ENCODE data around the gene APP. TPM values are rescaled to one million over a fixed set of nuclear protein-coding genes. Genes with fewer than 3 reads are reported as not detected.

The APP gene
- total and polyA plus RNA-seq, 12 donors, result 106 to 434 (median 389) TPM

DNA sequence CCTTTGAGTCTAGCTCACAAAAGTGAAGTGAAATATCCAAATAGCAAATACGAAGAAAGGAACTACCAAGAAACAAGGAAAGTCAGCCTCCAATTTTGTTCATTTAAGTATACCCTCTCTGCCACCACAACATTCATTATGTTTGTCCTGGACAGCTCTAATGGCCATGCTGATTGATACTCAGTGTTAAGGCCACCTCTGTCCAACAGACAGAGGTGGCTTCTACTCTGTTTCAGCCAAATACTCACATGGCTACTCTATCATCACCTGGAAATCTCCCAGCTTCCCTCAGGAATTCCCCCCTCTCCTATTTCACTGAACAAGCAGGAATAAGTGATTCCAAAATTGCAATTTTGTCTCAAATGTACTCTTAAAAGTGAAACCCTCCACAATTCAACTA is 10.7 kb downstream of the APP start:
- Histone ChIP-seq H3K36me3 (no peaks in the 10 kb centered on the region), H3K4me1 (peaks cover 0 to 57% (median 20%) of the 10 kb centered on the region in 9 donors), H3K27me3 (no peaks in the 10 kb centered on the region), H3K4me3 (no peak overlapping the region), H3K27ac (no peak overlapping the region), H3K9me3 (no peaks in the 10 kb centered on the region)
- no peak for ATAC-seq
- WGBS, 2 donors, result 90 to 100% methylated on average over 1 of the region's 1 CpG
- TF ChIP-seq, protein P1, sequence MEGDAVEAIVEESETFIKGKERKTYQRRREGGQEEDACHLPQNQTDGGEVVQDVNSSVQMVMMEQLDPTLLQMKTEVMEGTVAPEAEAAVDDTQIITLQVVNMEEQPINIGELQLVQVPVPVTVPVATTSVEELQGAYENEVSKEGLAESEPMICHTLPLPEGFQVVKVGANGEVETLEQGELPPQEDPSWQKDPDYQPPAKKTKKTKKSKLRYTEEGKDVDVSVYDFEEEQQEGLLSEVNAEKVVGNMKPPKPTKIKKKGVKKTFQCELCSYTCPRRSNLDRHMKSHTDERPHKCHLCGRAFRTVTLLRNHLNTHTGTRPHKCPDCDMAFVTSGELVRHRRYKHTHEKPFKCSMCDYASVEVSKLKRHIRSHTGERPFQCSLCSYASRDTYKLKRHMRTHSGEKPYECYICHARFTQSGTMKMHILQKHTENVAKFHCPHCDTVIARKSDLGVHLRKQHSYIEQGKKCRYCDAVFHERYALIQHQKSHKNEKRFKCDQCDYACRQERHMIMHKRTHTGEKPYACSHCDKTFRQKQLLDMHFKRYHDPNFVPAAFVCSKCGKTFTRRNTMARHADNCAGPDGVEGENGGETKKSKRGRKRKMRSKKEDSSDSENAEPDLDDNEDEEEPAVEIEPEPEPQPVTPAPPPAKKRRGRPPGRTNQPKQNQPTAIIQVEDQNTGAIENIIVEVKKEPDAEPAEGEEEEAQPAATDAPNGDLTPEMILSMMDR (IDR thresholded peaks at IDR 0.05), result no peak
- intact Hi-C loops (cut with DNase I), result loop anchor here in 5 of 10 donors (5.0 to 10.0 kb wide), 5 partner anchors 85 to 185 kb away; no protein-coding TSS in a partner anchor
- DNase-seq, result no peak

DNA sequence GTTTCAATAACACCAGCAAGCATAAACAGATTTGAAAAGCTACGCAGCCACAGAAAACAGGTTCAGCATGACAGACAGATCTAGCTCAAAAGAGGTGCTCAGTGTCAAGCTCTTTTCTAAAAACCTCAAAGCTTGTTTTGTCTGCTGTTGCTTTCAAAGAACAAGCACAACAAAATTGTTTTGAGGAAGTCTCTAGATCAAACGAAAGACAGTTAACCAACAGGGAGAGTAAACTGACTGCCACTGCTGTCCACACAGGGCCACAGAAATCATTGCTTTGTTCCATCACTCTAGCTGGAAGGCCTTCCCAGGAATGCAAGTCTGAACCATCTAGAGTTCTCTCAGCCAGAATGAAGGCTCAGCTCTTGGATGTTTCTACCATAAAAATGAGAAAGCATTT is 12.8 kb downstream of the APP start:
- Histone ChIP-seq H3K9me3 (no peaks in the 10 kb centered on the region), H3K4me1 (peaks cover 0 to 56% (median 21%) of the 10 kb centered on the region in 9 donors), H3K27ac (no peak overlapping the region), H3K27me3 (no peaks in the 10 kb centered on the region), H3K4me3 (no peak overlapping the region), H3K36me3 (no peaks in the 10 kb centered on the region)
- intact Hi-C loops (cut with DNase I), result no loop called here
- TF ChIP-seq, protein P1 (IDR thresholded peaks at IDR 0.05), result no peak
- 67 to 70% methylated on average over 2 of the region's 2 CpGs for WGBS, 2 donors
- no peak for DNase-seq
- peak in 2 of 8 donors; percentile 35 for ATAC-seq

DNA sequence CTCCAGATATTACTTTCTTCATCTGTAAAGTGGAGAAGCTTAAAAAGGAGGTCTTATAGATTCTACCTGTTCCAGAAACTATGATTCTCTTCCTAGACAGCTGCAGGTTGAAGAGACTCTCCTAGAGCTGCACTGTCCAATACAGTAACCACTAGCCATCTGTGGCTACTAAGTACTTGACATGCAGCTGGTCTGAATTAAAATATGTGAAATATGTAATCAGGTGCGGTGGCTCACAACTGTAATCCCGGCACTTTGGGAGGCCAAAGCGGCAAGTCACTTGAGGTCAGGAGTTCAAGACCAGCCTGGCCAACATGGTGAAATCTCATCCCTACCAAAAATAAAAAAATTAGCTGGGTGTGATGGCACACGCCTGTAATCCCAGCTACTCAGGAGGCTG is 15.8 kb downstream of the APP start:
- peaks cover 0 to 49% (median 11%) of the 10 kb centered on the region in 9 donors for H3K4me1 ChIP-seq

DNA sequence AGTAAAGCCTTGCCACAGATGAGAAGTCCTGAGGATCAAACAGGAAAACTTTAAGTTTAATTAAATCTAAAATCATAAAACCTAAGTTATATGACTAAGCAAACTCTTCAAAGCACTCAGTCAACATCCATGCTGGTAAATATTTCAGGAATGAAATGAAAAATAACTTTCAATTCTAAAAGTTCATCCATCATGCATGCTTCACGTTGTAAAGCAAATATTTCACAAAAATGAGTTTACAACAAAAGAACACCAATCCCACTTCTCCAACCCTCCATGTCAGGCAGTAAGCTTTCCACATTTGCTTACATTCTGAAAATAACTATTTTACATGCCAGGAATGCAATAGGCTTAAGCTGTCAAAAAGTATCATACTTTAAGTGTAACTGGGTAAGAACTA is 16.8 kb downstream of the APP start:
- Histone ChIP-seq H3K4me1 (peaks cover 0 to 51% (median 17%) of the 10 kb centered on the region in 9 donors), H3K9me3 (no peaks in the 10 kb centered on the region), H3K4me3 (no peak overlapping the region), H3K27me3 (no peaks in the 10 kb centered on the region), H3K27ac (no peak overlapping the region), H3K36me3 (no peaks in the 10 kb centered on the region)
- WGBS, 2 donors, result 80 to 88% methylated on average over 1 of the region's 1 CpG
- no peak for ATAC-seq
- TF ChIP-seq, protein P1 (IDR thresholded peaks at IDR 0.05), result no peak
- intact Hi-C loops (cut with DNase I), result no loop called here
- no peak for DNase-seq

More for the DNA sequence above, 15.8 kb downstream of the APP start:
- H3K4me3 ChIP-seq, result no peak overlapping the region
- H3K27me3 ChIP-seq, result no peaks in the 10 kb centered on the region
- intact Hi-C loops (cut with DNase I), result no loop called here
- TF ChIP-seq, protein P1 (IDR thresholded peaks at IDR 0.05), result no peak
- no peak for ATAC-seq
- H3K27ac ChIP-seq, result no peak overlapping the region
- H3K9me3 ChIP-seq, result no peaks in the 10 kb centered on the region
- 91% methylated on average over 4 of the region's 4 CpGs for WGBS, 2 donors
- no peak for DNase-seq
- H3K36me3 ChIP-seq, result no peaks in the 10 kb centered on the region
